IMR-90 (cell line): Measurements from ENCODE around the gene TMEM204.

Experiments
- CEBPB ChIP-seq: IDR thresholded peaks from 2 replicates; pipeline ENCODE4 v1.6.1; 2012; ENCODE audit warnings: low read depth, low read length, improper control_type of control experiment
- FOS ChIP-seq: fragments of 150-350 bp; IDR thresholded peaks from 2 replicates; pipeline ENCODE4 v1.6.1; 2016; ENCODE audit warnings: low read depth, low read length
- MAFK ChIP-seq: IDR thresholded peaks from 2 replicates; pipeline ENCODE4 v1.6.1; 2012; ENCODE audit warnings: low read depth, low read length, improper control_type of control experiment
- MAZ ChIP-seq: IDR thresholded peaks from 2 replicates; pipeline ENCODE4 v1.6.1; 2012; ENCODE audit warnings: low read depth, mild to moderate bottlenecking, low read length, improper control_type of control experiment, moderate library complexity, borderline replicate concordance
- MXI1 ChIP-seq: IDR thresholded peaks from 2 replicates; pipeline ENCODE4 v1.6.1; 2012; ENCODE audit warnings: low read depth, mild to moderate bottlenecking, low read length, moderate library complexity, borderline replicate concordance
- POLR2A ChIP-seq: IDR thresholded peaks from 2 replicates; pipeline ENCODE4 v1.6.1; 2012; ENCODE audit warnings: mild to moderate bottlenecking, low read depth, low read length
- RAD21 ChIP-seq: IDR thresholded peaks from 2 replicates; pipeline ENCODE4 v1.6.1; 2012; ENCODE audit warnings: low read length, improper control_type of control experiment
- RCOR1 ChIP-seq: IDR thresholded peaks from 2 replicates; pipeline ENCODE4 v1.6.1; 2012; ENCODE audit warnings: mild to moderate bottlenecking, low read length, improper control_type of control experiment; ENCODE audit not compliant: insufficient replicate concordance
- RFX5 ChIP-seq: IDR thresholded peaks from 2 replicates; pipeline ENCODE4 v1.8.0; 2012; ENCODE audit warnings: low read depth, mild to moderate bottlenecking, low read length, moderate library complexity
- SMC3 ChIP-seq: fragments of 150-350 bp; IDR thresholded peaks from 2 replicates; pipeline ENCODE4 v1.6.1; 2016; ENCODE audit warnings: low read depth, mild to moderate bottlenecking, antibody characterized with exemption, low read length, moderate library complexity
- TF ChIP-seq, protein P1 (sequence below): conservative IDR thresholded peaks from 2 replicates; pipeline ENCODE4 v1.5.1; 2012; ENCODE audit warnings: mild to moderate bottlenecking, low read depth, low read length, improper control_type of control experiment
- TF ChIP-seq, protein P2 (sequence below): fragments of 150-350 bp; IDR thresholded peaks from 2 replicates; pipeline ENCODE4 v1.6.1; 2017; ENCODE audit warnings: mild to moderate bottlenecking, antibody characterized with exemption, low read length, low read depth
- TF ChIP-seq, protein P3 (sequence below): fragments of 150-350 bp; IDR thresholded peaks from 2 replicates; pipeline ENCODE4 v1.6.1; 2016; ENCODE audit warnings: low read depth, mild to moderate bottlenecking, low read length, moderate library complexity, borderline replicate concordance

DNA sequence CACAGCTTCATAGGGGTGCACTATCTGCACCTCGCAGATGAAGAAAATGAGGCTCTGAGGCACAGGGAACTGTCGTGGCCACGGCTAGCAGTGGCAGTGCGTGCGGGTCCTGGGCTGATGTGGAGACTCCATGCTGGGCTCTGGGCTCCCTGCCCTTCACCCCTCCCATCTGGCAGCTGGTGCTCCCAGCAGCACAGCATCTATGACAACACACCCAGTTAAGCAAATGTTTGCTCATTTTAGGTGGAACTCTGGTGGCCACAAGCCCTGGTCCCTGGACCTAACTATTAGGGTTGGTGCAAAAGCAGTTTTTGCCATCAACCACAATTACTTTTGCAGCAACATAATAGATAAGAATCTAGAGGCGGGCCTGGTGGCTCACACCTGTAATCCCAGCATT, 47.5 kb downstream of the TMEM204 start:
- TF ChIP-seq, protein P1, sequence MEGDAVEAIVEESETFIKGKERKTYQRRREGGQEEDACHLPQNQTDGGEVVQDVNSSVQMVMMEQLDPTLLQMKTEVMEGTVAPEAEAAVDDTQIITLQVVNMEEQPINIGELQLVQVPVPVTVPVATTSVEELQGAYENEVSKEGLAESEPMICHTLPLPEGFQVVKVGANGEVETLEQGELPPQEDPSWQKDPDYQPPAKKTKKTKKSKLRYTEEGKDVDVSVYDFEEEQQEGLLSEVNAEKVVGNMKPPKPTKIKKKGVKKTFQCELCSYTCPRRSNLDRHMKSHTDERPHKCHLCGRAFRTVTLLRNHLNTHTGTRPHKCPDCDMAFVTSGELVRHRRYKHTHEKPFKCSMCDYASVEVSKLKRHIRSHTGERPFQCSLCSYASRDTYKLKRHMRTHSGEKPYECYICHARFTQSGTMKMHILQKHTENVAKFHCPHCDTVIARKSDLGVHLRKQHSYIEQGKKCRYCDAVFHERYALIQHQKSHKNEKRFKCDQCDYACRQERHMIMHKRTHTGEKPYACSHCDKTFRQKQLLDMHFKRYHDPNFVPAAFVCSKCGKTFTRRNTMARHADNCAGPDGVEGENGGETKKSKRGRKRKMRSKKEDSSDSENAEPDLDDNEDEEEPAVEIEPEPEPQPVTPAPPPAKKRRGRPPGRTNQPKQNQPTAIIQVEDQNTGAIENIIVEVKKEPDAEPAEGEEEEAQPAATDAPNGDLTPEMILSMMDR: no peak
- TF ChIP-seq RFX5 (no peak), POLR2A (no peak), SMC3 (no peak), MAZ (no peak), RCOR1 (no peak), MXI1 (no peak), FOS (no peak), RAD21 (no peak), MAFK (no peak), CEBPB (no peak)
- TF ChIP-seq, protein P2, sequence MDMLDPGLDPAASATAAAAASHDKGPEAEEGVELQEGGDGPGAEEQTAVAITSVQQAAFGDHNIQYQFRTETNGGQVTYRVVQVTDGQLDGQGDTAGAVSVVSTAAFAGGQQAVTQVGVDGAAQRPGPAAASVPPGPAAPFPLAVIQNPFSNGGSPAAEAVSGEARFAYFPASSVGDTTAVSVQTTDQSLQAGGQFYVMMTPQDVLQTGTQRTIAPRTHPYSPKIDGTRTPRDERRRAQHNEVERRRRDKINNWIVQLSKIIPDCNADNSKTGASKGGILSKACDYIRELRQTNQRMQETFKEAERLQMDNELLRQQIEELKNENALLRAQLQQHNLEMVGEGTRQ: no peak
- TF ChIP-seq, protein P3, sequence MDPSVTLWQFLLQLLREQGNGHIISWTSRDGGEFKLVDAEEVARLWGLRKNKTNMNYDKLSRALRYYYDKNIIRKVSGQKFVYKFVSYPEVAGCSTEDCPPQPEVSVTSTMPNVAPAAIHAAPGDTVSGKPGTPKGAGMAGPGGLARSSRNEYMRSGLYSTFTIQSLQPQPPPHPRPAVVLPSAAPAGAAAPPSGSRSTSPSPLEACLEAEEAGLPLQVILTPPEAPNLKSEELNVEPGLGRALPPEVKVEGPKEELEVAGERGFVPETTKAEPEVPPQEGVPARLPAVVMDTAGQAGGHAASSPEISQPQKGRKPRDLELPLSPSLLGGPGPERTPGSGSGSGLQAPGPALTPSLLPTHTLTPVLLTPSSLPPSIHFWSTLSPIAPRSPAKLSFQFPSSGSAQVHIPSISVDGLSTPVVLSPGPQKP: no peak
